Right lobe of liver (tissue), 6 donors: ENCODE data around the gene LRMDA. TPM values are rescaled to one million over a fixed set of nuclear protein-coding genes. Genes with fewer than 3 reads are reported as not detected.

Source experiments
- ATAC-seq, 4 donors: fragments of 200-7000 bp; cut with Tn5 transposase; one replicate each; pipeline ENCODE4 v1.9.1; 2020; ENCODE audit warnings: mild to moderate bottlenecking in 4 of 4, moderate library complexity in 4 of 4
- DNase-seq, 3 donors: peaks; one replicate each; pipeline ENCODE4 v3.0.0-alpha.2; 2020
- H3K27ac ChIP-seq, 3 donors: fragments of 200-600 bp; one replicate each; pipeline ENCODE4 v1.8.0; 2022
- H3K27me3 ChIP-seq, 2 donors: fragments of 200-600 bp; one replicate each; pipeline ENCODE4 v1.8.0; 2022
- H3K36me3 ChIP-seq, 4 donors: fragments of 200-600 bp; sonication (generic) in 1 of 4; one replicate each; pipeline versions ENCODE4 v1.5.1 to v1.8.0; 2017 to 2022; ENCODE audit warnings: control low read depth in 1 of 4
- H3K4me1 ChIP-seq, 4 donors: fragments of 200-600 bp; sonication (generic) in 1 of 4; one replicate each; pipeline versions ENCODE4 v1.5.1 to v1.8.0; 2017 to 2022; ENCODE audit warnings: control low read depth in 1 of 4
- H3K4me3 ChIP-seq, 3 donors: fragments of 200-600 bp; one replicate each; pipeline ENCODE4 v1.8.0; 2022
- H3K9me3 ChIP-seq, 4 donors: fragments of 200-600 bp; sonication (generic) in 1 of 4; one replicate each; pipeline versions ENCODE4 v1.5.1 to v1.8.0; 2017 to 2022; ENCODE audit warnings: control low read depth in 1 of 4
- CTCF ChIP-seq, 4 donors: fragments of 200-600 bp in 3 of 4; fragments of 450-650 bp in 1 of 4; IDR thresholded peaks; one replicate each; pipeline versions ENCODE4 v1.5.1 to v1.8.0; 2016 to 2022; ENCODE audit warnings: antibody characterized with exemption in 4 of 4, mild to moderate bottlenecking in 2 of 4
- POLR2A ChIP-seq: fragments of 450-650 bp; IDR thresholded peaks from one replicate; pipeline ENCODE4 v1.6.1; 2017; ENCODE audit warnings: antibody characterized with exemption, mild to moderate bottlenecking
- WGBS: methylation state at CpG from one replicate; pipeline ENCODE4 v1.1.6; 2018; ENCODE audit warnings: low coverage, low lambda C conversion rate; ENCODE audit not compliant: insufficient coverage; ENCODE audit errors: missing lambda C conversion rate; 5-methylcytosine and 5-hydroxymethylcytosine counted together
- intact Hi-C, 2 donors: fragments of 100-400 bp; cut with DNase I; formaldehyde crosslinking; loops; one replicate each; pipeline versions ENCODE4 v1.11.2 to v1.14.1; 2022
- total RNA-seq, 6 experiments: library from RNA; depleted of rRNA in 2 of 6; stranded (reverse); fragments of >200 nt in 2 of 6; fragmentation: NEBNext Ultra II Directional in 3 of 6; extraction: Animal tissue kit (Norgen Biotek cat#: 25700) in 3 of 6; gene quantifications; one replicate each; pipeline versions ENCODE4 v1.1.0 to v1.2.4, GENCODE V29; 2016 to 2023
- donor health status: DM: no; HTN: yes; CAD: no.
- donor health status: DM: no; HTN: no; CAD: no.
- donor health status: DM: no; HTN: no; CAD: no.
- donor health status: DM: no; HTN: yes; CAD: no.
- donor health status: DM: no; HTN: yes; CAD: no.

LRMDA gene
- total RNA-seq, 6 experiments from 2014 or later, result 9.9 to 19.9 (median 16.3) TPM

- Histone ChIP-seq H3K4me1 (no peaks in the 10 kb centered on the region), H3K27ac (no peak overlapping the region), H3K4me3 (no peak overlapping the region), H3K9me3 (no peaks in the 10 kb centered on the region), H3K27me3 (no peaks in the 10 kb centered on the region), H3K36me3 (no peaks in the 10 kb centered on the region)
- DNase-seq (no peak), ATAC-seq (no peak)
- intact Hi-C loops, result no loop called here
- TF ChIP-seq CTCF (IDR thresholded peaks at IDR 0.05) (no peak), POLR2A (no peak)
- 85% methylated on average over 7 of the region's 8 CpGs for WGBS
Observed at GRCh38 chr10:76433161-76434005, 1002.0 kb downstream of the LRMDA start.

GRCh38 chr10:76435157-76435556 lies 1003.7 kb downstream of the LRMDA start:
- Histone ChIP-seq H3K36me3 (no peaks in the 10 kb centered on the region), H3K27ac (no peak overlapping the region), H3K27me3 (no peaks in the 10 kb centered on the region), H3K9me3 (no peaks in the 10 kb centered on the region), H3K4me1 (no peaks in the 10 kb centered on the region), H3K4me3 (no peak overlapping the region)
- WGBS, result 89% methylated on average over 1 of the region's 1 CpG
- TF ChIP-seq POLR2A (no peak), CTCF (IDR thresholded peaks at IDR 0.05) (no peak)
- ATAC-seq (no peak), DNase-seq (no peak)
- intact Hi-C loops, result no loop called here

- Histone ChIP-seq H3K4me1 (no peaks in the 10 kb centered on the region), H3K36me3 (no peaks in the 10 kb centered on the region), H3K27ac (no peak overlapping the region), H3K27me3 (no peaks in the 10 kb centered on the region), H3K4me3 (no peak overlapping the region), H3K9me3 (no peaks in the 10 kb centered on the region)
- no peak for DNase-seq
- WGBS, result 66% methylated on average over 2 of the region's 5 CpGs
- ATAC-seq, result no peak
- no peak for TF ChIP-seq CTCF (IDR thresholded peaks at IDR 0.05)
- intact Hi-C loops, result no loop called here
Observed at GRCh38 chr10:76436401-76436811, 1005.0 kb downstream of the LRMDA start.

GRCh38 chr10:76436981-76437380 lies 1005.6 kb downstream of the LRMDA start:
- TF ChIP-seq CTCF (IDR thresholded peaks at IDR 0.05) (no peak), POLR2A (no peak)
- Histone ChIP-seq H3K36me3 (no peaks in the 10 kb centered on the region), H3K9me3 (no peaks in the 10 kb centered on the region), H3K4me3 (no peak overlapping the region), H3K27ac (no peak overlapping the region), H3K27me3 (no peaks in the 10 kb centered on the region), H3K4me1 (no peaks in the 10 kb centered on the region)
- ATAC-seq (no peak), DNase-seq (no peak)
- 57% methylated on average over 1 of the region's 1 CpG for WGBS
- intact Hi-C loops, result no loop called here
